Measurements from ENCODE around the gene PCK2. TPM values are rescaled to one million over a fixed set of nuclear protein-coding genes. Genes with fewer than 3 reads are reported as not detected.

PCK2 gene
- total and polyA plus RNA-seq, 2 of the 13 experiments (the other 11 are each of a cell fraction or from before 2014, with no cell fraction given): 129 to 272 TPM

- TF ChIP-seq, protein P1, sequence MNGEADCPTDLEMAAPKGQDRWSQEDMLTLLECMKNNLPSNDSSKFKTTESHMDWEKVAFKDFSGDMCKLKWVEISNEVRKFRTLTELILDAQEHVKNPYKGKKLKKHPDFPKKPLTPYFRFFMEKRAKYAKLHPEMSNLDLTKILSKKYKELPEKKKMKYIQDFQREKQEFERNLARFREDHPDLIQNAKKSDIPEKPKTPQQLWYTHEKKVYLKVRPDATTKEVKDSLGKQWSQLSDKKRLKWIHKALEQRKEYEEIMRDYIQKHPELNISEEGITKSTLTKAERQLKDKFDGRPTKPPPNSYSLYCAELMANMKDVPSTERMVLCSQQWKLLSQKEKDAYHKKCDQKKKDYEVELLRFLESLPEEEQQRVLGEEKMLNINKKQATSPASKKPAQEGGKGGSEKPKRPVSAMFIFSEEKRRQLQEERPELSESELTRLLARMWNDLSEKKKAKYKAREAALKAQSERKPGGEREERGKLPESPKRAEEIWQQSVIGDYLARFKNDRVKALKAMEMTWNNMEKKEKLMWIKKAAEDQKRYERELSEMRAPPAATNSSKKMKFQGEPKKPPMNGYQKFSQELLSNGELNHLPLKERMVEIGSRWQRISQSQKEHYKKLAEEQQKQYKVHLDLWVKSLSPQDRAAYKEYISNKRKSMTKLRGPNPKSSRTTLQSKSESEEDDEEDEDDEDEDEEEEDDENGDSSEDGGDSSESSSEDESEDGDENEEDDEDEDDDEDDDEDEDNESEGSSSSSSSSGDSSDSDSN (CRISPR knock-in tag; IDR thresholded peaks at IDR 0.05): peak; percentile 100
- TF ChIP-seq ZNF24 (IDR thresholded peaks at IDR 0.05): no peak
- TF ChIP-seq XRCC5 (optimal IDR thresholded peaks at IDR 0.05; ENCODE audit: low read length): peak; percentile 98
- TF ChIP-seq EP300 (IDR thresholded peaks at IDR 0.05; ENCODE audit: low read depth in 2 of 2, low read length in 2 of 2): peak in 1 of 2 experiments; percentile 70; a peak in 2 of 4 replicates
- no peak; the same call in 1 of the 2 replicates for TF ChIP-seq EP300 (CRISPR knock-in tag; IDR thresholded peaks at IDR 0.05; ENCODE audit: borderline replicate concordance)
- TF ChIP-seq GMEB1 (CRISPR knock-in tag; IDR thresholded peaks at IDR 0.05; ENCODE audit: borderline replicate concordance): peak; percentile 72
- TF ChIP-seq, protein P2, sequence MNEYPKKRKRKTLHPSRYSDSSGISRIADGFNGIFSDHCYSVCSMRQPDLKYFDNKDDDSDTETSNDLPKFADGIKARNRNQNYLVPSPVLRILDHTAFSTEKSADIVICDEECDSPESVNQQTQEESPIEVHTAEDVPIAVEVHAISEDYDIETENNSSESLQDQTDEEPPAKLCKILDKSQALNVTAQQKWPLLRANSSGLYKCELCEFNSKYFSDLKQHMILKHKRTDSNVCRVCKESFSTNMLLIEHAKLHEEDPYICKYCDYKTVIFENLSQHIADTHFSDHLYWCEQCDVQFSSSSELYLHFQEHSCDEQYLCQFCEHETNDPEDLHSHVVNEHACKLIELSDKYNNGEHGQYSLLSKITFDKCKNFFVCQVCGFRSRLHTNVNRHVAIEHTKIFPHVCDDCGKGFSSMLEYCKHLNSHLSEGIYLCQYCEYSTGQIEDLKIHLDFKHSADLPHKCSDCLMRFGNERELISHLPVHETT (CRISPR knock-in tag; conservative IDR thresholded peaks at IDR 0.05): peak; percentile 82
- TF ChIP-seq BRCA1 (CRISPR knock-in tag; IDR thresholded peaks at IDR 0.05): no peak; the same call in none of the 2 replicates
- TF ChIP-seq TEAD2 (CRISPR knock-in tag; IDR thresholded peaks at IDR 0.05): 0 out of 2 replicates have a peak, but pooled peaks have one; percentile 66
- TF ChIP-seq PRDM15 (CRISPR knock-in tag; IDR thresholded peaks at IDR 0.05): no peak
- peak; percentile 91 for TF ChIP-seq HNRNPH1 (optimal IDR thresholded peaks at IDR 0.05; ENCODE audit: low read depth, low read length)
- TF ChIP-seq ZNF34 (CRISPR knock-in tag; IDR thresholded peaks at IDR 0.05; ENCODE audit: borderline replicate concordance): peak; percentile 88; the same call in 1 of the 2 replicates
- TF ChIP-seq NR2F1 (CRISPR knock-in tag; IDR thresholded peaks at IDR 0.05): no peak
- TF ChIP-seq, protein P3, sequence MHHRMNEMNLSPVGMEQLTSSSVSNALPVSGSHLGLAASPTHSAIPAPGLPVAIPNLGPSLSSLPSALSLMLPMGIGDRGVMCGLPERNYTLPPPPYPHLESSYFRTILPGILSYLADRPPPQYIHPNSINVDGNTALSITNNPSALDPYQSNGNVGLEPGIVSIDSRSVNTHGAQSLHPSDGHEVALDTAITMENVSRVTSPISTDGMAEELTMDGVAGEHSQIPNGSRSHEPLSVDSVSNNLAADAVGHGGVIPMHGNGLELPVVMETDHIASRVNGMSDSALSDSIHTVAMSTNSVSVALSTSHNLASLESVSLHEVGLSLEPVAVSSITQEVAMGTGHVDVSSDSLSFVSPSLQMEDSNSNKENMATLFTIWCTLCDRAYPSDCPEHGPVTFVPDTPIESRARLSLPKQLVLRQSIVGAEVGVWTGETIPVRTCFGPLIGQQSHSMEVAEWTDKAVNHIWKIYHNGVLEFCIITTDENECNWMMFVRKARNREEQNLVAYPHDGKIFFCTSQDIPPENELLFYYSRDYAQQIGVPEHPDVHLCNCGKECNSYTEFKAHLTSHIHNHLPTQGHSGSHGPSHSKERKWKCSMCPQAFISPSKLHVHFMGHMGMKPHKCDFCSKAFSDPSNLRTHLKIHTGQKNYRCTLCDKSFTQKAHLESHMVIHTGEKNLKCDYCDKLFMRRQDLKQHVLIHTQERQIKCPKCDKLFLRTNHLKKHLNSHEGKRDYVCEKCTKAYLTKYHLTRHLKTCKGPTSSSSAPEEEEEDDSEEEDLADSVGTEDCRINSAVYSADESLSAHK (CRISPR knock-in tag; IDR thresholded peaks at IDR 0.05; ENCODE audit: borderline replicate concordance): no peak
- no peak for TF ChIP-seq PRMT3 (CRISPR knock-in tag; IDR thresholded peaks at IDR 0.05; ENCODE audit: borderline replicate concordance, low read depth)
These were observed 47.2 kb downstream of the PCK2 start, which contains the start of gene EMC9 (continued) for GRCh38 chr14:24141097-24141880.
